ENCODE measurements around the gene PPP2R5C.

Gene PPP2R5C

DNA sequence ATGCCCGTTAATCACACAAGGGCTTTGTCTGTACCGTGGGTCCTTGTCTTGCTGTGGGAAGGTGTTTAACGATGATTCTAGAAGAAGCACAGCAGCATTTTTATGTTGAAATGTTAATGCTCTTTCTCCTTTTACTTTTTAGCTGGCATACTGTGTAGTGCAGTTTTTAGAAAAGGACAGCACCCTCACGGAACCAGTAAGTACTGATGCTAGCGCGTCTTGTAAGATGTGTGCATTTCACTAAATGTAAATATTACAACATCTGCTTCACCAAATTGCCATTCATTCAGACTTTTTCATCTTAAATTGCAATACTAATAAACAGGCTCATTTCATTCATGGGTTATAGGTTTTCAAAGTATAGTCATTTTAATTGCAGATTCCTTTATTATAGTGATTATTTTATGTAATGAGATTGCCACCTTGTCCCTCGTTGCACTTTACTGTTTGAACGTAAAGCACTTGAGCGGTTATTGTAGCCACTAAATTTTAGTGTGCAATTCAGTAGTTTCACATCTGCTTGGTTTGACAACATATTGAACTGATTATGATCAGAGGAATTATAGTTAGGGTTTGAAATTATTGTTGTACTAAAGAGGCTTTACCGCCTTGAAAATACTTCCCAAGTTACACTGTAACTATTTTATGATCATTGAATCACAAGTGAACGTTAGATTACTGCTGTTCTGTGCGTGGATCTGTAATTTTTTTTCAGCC lies 133.0 kb downstream of the PPP2R5C start:
- DNase-seq = no peak

DNA sequence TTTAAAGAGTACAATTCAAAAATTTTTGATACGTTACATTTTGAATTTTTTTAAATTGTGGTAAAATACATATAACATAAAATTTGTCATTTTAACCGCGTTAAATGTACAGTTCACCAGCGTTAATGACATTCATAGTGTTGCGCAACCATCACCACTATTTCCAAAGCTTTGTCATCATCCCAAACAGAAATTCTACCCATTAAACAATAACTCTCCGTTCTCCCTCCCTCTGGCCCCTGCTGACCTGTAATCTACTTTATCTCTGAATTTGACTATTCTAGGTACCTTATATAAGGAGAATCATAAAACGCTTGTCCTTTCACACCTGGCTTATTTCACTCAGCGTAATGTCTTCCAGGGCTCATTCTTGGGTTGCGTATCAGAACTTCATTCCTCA lies 133.7 kb downstream of the PPP2R5C start:
- no peak for DNase-seq

DNA sequence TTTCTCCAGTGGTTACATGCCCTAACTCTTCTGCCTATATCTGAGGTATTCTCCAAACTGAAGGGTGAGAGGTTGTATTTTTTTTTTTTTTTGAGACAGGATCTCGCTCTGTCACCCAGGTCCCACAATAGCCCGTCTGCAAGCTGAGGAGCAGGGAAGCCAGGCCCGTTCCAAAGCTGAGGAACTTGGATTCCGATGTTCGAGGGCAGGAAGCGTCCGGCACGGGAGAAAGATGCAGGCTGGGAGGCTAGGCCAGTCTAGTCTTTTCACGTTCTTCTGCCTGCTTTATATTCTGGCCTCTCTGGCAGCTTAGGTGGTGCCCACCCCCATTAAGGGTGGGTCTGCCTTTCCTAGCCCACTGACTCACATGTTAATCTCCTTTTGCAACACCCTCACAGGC lies 135.8 kb downstream of the PPP2R5C start:
- no peak for DNase-seq

DNA sequence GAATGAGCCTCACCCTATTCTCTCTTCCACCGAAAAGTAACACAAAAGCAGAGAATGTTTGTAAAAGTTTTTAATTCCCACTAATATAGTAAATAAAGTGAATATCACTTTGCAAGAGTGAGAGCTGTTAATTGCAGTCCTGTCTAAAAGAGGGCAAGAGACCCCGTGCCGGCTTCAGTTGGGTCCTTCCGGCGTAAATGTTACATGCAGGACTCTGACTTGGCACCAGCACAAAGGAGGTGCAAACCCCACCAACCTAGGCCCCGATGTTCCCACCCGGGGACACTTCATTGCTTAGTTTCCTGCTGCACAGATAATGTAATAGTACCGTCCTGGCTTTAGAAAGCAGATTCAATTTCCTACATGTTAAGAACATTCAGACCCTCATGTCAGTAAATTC lies 136.9 kb downstream of the PPP2R5C start:
- no peak for DNase-seq

DNA sequence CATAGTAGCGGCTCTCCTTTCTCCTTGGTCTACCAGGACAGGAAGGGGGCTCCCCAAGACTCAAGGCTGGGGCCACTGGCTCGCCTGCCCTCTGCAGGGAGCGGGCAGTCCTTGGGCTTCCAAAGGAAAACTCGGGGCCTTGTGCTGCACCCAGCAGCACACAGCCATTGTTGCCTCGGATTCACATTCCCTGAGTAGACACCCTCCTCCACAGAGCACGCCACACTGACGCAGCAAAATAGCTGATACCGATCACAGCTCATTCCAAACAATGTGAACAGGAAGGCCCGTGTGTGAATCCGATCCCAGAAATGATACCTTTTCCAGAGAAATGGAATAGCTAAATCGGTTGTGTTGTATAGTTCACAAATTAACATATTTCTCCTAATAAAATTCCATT lies 137.8 kb downstream of the PPP2R5C start:
- no peak for DNase-seq

DNA sequence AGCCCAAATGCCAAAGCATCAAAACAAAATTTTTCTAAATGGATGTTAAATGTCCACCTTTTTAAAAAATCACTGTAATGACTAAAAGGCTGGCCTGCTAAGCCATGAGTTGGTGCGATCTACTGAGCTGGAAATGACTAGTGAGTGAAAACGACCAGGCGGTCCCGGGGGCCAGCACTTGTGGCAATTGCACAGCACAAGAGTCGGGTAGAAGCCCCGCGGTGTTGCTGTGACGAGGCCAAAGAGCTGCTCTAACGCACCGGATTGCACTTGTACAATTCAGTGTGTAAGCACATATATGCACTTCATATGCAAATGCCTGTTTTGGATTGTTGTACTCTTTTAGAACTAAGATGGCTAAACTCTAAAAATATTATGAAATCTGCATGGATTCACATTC lies 138.7 kb downstream of the PPP2R5C start:
- DNase-seq = no peak

DNA sequence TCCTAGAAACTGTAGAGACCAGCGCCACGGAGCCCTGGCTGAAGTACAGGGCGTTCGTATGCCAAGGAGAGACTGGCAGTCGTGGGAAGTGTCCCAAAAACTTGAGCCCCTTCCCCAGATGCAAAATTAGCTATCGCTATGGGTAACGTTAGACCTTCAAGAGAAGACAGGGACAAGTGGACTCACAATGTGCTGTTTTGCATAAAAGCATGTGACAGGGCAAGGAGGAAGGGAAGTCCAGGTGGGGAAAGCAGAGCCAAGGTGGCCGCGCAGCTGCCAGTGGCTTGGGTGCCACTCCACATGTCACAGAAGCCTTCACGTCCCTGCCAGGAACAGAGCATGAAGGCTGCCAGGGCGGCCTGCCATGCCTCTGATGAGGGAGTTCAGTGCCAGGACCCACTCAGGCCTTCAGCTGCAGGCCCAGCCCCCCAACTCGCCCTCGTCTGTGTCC lies 141.6 kb downstream of the PPP2R5C start:
- DNase-seq = no peak

DNA sequence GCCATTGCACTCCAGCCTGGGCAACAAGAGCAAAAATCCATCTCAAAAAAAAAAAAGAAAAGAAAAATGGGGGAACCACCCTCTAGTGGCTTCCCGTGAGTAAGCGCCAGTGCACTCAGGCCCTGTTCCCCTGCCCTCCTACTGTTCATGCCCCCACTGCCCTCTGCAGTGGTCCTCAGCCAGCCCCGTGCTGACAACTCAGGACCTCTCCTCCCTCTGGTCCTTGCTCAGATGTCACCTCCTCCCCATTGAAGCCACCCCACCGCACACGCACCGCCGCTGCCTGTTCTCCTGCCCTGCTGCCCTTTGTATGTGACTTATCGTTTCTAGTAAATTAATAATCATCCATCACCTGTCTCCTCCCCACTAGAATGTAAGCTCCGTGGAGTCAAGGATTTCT lies 144.1 kb downstream of the PPP2R5C start:
- no peak for DNase-seq

DNA sequence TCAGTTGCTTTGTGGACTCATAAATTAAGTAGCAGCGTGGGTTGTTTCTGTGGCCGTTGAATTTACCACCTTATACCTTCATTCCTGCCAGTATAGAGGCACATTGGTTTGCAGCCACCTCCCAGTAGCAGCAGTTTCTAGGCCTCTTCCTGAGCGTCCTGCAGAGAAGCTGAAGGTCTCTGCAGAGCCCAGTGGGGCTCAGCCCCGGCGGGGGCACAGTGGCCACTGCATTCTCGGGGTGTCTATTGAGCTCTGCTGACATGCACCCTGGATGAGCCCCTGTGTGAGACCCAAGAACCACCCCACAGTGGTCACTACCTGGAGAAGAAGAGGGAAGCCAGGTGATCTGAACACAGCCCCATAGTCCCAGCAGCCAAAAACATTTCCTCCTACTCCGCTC lies 145.1 kb downstream of the PPP2R5C start:
- DNase-seq = no peak

DNA sequence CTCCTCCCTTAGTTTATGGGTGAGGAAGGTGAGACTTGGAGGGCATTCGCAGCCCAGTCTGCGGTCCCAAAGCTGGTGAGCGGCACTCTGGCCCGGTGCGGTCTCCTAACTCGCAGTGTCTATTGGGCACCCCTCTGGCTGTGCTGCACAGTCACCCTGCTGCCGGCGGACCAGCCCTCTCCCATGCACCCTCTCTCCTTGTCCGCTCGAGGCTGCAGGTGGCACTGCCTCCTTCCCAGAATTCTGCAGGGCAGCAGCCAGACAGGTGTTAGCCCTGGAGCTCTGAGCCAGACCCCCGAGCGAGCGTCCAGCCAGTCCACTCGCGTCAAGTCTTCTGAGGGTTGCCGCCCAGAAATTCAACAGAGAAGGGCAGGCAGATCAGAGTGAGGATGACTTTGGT lies 146.1 kb downstream of the PPP2R5C start:
- no peak for DNase-seq

DNA sequence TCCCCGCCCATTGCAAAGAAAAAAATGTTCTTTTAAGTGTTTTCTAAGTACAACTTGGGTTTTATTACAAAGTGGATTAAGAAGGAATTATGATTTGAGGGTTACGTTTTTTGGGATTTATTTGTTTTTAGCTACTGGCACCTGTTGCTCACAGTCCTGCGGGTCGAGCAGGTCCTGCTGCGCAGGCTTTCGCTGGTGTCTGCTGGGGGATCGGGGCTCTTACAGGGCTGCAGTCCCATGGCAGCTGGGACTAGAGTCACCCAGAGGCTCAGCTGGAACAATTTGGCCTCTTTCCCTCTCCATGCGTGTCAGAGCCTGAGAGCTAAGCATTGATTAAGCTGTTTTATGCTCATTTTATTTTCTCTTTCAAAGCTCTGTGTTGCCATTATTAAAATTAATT lies 147.3 kb downstream of the PPP2R5C start:
- DNase-seq = no peak

DNA sequence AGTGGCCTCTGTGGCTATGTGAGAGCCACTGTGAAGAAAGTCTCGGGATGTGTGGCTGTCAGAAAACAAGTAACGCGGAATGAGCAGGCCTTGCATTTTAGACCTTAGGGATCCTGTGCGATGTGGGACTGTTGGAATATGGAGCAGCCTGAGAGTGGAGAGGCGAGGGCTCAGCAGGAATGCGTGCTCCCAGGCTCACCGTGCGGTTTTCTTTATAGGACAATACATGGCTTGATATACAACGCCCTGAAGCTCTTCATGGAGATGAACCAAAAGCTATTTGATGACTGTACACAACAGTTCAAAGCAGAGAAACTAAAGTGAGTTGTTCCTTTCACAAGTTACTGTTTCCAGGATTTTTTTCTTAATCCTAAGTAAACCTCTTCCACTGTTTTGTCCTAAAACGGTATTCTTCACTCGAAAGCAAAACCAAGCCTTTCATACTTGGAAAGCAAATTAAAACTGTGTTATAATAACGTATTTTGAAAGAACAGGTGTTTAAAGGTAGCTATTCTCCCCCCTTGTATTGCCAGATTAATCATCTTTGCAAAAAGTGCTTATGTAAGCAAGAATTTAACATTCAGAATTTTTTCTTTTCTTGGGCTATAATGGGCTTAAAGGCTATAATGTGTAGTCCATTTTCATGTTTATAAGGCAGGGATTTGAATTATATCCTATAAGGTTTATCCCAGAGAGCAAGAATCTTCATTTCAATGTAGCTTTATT lies 148.0 kb downstream of the PPP2R5C start:
- no peak for DNase-seq

DNA sequence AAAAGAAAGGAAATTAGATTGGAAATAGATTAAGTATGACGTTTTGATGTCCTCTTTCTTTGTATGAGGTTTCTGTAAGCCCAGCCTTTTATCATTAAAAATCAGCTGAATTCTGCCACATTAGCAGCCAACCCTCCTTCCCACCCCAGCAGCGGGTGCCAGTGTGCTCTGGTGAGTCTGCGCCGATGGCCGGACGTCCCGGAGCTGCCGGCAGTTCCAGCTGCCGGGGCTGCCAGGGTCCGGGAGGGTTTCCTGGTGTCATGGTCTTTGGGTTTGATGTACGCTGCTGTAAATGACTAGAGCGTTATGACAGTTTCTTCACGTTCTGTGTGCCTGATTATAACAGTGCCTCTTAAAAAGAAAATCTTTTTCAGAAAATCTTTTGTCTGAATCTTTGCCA lies 151.3 kb downstream of the PPP2R5C start:
- no peak for DNase-seq

DNA sequence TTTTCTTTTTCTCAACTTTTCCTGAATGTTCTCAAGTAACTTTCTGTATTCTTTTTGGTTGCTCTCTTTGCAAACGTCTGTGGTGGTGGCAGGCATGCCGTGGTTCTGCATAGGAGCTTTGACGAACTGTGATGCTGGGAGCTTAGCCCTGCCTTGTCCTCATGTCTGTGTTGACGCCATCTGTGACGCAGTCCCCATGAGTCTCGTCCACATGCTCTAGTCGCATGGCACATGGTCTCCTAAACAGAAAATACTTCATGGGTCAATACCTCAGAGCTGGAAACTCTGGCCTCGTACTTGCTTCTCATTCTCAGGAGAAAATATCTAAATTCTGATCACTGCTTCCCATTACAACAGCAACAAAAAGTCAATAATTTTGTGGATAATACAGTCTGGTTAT lies 152.6 kb downstream of the PPP2R5C start:
- DNase-seq = no peak

DNA sequence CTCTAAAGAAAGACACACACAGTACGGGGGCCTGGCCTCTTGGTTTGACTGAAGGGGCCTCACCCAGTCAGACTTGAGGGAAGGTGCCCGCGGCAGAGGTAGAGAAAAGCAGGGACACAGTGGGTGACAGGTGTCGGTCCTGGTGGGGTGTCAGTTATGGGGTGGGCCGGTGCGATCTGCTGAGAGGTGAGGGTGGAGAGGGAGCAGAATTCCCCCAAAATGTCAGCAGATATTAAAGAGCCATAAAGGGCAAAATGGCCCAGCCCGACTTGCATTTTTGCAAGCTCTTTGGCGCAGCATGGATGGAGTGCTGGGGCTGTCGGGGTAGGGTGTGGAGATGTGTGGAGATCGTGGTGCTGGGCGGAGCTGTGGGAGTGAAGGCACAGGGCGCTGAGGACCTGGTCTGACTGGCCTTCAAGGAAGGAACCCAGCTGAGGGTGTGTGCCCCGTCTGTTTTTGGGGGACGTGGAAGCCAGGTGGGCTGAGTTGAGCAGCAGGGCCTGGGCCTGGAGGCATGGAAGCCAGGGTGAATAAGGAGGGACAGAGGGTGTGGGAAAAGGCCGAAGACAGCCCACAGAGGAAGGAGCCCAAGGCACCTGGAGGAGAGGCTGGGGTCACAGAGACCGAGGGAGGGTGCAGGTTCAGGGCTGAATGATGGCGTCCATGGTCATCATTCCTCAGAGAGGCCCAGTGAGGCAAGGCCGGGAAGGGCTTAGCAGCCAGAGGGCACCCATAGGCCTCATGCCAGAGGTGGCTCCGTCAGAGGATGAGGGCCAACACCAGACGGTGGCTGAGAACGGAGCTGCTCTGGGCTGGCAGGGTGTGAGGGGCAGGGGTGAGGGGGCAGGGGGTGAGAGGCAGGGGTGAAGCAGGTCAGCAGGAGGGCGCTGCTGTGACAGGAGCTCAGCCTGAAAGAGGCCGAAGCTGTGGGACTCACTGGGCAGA lies 154.6 kb downstream of the PPP2R5C start:
- DNase-seq = no peak

DNA sequence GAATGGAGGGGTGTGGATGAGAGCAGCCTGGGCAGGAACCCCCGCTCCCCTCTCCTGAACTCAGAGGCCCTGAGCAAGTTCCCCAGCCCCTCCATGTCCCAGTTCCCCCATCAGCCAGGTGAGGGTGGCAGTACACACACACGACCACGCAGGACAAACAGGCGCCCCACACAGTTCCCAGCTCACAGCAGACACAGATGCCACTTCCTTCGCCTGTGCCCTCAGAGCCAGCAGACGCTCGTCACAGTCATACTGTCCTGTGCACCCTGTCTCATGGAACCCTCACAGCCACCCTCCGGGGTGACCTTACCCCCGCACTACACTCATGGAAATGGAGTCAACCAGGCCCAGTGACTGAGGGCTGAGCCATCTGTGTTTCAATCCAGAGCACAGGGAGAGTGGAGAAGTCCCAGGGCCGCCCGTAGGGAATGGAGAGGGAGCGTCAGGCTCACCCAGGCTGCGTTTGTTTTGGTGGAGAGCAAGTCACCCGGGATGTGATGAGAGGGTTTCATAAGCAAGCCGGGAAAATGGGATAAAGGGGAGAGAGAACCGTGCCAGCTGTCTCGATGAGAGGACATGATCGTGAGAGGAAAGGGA lies 155.4 kb downstream of the PPP2R5C start:
- DNase-seq = no peak

DNA sequence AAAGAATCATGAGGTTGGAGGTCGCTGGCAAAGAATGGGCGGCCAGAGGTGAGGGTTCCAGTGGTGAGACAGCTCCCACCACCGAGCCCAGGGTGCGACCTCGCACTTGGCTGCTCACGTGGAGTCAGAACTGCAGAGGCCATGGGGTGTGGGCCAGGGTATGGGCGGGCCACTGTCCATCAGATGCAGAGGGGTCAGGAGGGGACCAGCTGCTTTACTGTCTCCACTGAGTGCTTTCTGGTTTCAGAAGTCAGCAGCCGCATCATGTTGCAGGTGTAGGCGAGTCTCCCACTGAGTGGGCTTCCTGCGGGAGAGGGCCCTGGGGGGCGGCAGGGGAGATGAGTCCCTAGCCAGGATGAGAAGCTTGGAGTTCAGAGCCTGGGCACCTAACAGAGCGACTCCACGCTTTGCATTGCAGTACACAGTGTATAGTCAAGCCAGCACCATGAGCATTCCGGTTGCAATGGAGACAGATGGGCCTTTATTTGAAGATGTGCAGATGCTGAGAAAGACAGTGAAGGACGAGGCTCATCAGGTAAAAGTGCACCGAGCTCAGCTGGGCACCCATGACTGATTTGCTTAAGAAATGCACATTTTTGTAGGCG lies 156.0 kb downstream of the PPP2R5C start:
- DNase-seq = no peak

DNA sequence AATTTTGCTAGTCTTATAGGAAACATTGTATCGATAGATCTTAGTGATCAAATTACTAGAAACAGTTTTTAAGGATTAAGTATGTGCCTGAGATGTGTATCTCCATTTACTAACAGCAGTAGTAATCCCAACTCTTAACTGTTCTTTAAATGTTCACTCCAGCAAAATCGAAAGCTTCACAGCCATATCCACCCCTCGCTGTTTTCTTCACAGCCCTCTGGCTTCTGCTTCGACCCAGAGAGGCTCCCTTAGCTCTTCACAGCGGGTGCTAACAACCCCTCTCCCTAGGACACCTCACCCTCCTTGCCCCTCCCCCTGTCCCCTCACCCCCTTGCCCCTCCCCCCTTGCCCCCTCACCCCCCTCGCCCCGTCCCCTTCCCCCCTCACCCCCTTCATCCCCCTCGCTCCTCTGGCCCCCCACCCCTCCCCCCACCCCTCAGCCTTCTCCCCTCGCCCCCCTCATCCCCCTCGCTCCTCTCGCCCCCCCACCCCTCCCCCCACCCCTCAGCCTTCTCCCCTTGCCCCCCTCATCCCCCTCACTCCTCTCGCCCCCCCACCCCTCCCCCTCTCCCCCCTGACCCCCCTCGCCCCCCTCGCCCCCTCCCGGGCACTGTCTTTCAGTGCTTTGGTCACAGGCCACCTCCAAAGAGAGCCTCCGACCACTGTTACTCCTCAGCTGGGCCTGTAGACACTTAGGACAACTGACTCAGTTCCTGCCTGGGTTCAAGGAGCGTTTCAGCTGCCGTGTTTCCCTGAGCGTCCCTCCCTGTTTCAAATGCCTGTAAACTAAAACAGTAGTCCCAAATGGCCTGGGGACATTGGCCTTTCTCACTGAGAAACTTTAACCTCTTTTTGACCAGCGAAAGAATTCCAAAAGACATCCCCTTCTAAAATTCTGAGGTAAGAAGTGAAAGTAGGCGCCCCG lies 156.8 kb downstream of the PPP2R5C start:
- no peak for DNase-seq

DNA sequence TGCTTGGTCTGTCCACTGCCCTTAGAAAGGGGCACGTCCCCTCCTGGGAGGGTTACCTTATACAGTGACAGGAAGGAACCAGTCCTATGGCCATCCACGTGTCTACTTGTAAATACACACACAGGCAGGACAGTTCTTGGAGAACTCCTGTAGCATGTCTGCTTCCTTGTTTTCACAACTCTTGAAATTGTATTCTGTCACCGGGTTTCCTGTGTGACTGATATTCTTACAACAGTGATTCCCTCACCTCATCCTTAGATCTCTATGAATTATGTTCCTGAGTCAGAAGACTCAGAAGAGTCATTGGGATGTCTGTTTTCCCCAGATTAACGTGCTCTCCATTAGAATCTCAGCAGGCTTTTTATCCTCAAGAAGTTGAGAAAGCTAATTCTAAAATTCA lies 158.8 kb downstream of the PPP2R5C start:
- DNase-seq = no peak

DNA sequence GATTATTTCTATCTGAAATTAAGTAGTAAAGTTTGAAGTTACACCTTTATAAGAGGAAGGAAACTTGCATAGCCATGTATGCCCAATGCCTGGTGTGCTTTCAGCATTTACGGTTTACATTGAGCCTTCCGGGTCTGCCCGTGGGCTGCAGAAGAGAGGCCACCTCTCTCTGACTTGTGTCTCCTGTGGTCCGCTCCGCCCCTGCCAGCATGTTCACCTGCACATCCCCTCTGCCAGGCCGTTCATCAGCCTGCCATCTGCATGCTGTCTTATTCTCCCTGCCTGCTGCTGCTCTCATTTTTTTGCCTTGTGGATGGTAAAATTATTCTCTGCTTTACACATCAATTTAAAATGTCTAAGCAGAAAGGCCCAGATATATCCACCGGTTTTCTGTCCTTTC lies 161.4 kb downstream of the PPP2R5C start:
- no peak for DNase-seq

DNA sequence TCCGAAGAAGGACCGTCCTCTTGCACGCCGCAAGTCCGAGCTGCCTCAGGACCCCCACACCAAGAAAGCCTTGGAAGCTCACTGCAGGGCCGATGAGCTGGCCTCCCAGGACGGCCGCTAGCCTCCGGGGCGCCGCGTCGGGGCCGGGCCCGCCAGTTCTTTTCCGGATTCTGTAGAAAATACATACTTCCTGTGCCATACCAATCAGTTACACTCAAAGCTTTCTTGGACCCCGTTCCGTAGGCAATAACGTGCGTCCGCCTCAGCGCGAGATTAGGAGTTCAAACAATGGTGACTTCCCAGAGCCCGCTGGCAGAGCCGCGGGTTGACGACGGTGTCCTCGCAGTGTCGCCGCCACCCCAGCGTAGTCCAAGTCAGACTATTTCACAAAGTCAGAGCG lies 163.6 kb downstream of the PPP2R5C start:
- no peak for DNase-seq

DNA sequence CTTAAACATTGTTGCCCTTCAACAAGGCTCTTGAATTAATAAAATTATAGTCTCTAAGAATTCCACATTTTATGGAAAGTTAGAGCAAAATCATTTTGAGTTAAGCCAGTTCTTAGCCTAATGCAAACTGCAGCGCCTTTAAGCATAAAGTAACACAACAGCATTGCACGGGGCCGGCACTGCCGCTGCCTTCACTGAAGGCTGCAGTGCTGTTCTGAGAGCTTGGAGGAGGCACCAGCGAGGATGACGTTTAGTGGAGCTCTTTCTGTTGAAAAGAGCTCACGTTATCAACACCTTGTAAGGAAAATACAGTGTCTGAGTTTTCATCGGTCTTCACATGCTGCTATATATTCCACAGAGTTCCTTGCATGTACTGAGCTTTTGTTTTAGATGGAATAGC lies 164.6 kb downstream of the PPP2R5C start:
- no peak for DNase-seq

Data from NCI-H187 treated with DMSO at 0.1 percent for 48 hours (cell line).